Adrenal gland (tissue), 5 donors: Measurements from ENCODE around the gene PAPSS1.

Experiments used
- CTCF ChIP-seq, 6 experiments: fragments of 450-650 bp in 4 of 6; fragments of 200-600 bp in 2 of 6; sonication (generic) in 1 of 6; IDR thresholded peaks; 1 replicate in 5 of 6; 2 replicates in 1 of 6; pipeline versions ENCODE4 v1.5.1 to v1.8.0; 2016 to 2021; ENCODE audit warnings: antibody characterized with exemption in 6 of 6, mild to moderate bottlenecking in 2 of 6, moderate library complexity in 1 of 6
- POLR2A ChIP-seq, 2 donors: fragments of 450-650 bp; IDR thresholded peaks; one replicate each; pipeline ENCODE4 v1.6.1; 2017; ENCODE audit warnings: antibody characterized with exemption in 2 of 2, mild to moderate bottlenecking in 2 of 2, moderate library complexity in 1 of 2
- donor health status: DM: no; HTN: no; CAD: no.

GRCh38 chr4:107737450-107737849 is 17.4 kb upstream of the PAPSS1 start:
- TF ChIP-seq POLR2A (IDR thresholded peaks at IDR 0.05) (no peak), CTCF (IDR thresholded peaks at IDR 0.05) (no peak)
